Neural cell (in vitro differentiated cells): ENCODE results near the gene HPSE2. TPM values are rescaled to one million over a fixed set of nuclear protein-coding genes. Genes with fewer than 3 reads are reported as not detected.

Source experiments
- H2AFZ ChIP-seq: fragments of 200-600, 300-800 bp; sonication (generic), shearing (Covaris generic); 2 replicates; pipeline ENCODE4 v1.6.0; 2014; ENCODE audit warnings: low read depth, mild to moderate bottlenecking, antibody characterized with exemption, low read length, moderate library complexity
- H3F3A ChIP-seq: fragments of 200-600 bp; shearing (Covaris generic); 2 replicates; pipeline ENCODE4 v1.6.1; 2016; ENCODE audit warnings: mild to moderate bottlenecking, moderate library complexity, mixed read lengths, antibody characterized with exemption, low read length; ENCODE audit not compliant: insufficient read depth, poor library complexity, severe bottlenecking
- H3K27ac ChIP-seq: fragments of 200-600, 300-800 bp; sonication (generic), shearing (Covaris generic); 2 replicates; pipeline ENCODE4 v1.5.1; 2014; ENCODE audit warnings: mild to moderate bottlenecking, low read length, moderate library complexity
- H3K27me3 ChIP-seq: fragments of 300-800, 200-600 bp; sonication (generic), shearing (Covaris generic); 2 replicates; pipeline ENCODE4 v1.6.0; 2014; ENCODE audit warnings: mild to moderate bottlenecking, low read depth, low read length, moderate library complexity; ENCODE audit not compliant: insufficient read depth
- H3K36me3 ChIP-seq: fragments of 300-800, 200-600 bp; sonication (generic), shearing (Covaris generic); 2 replicates; pipeline ENCODE4 v1.5.1; 2014; ENCODE audit warnings: mild to moderate bottlenecking, antibody characterized with exemption, low read length, moderate library complexity; ENCODE audit not compliant: insufficient read depth
- H3K4me2 ChIP-seq: fragments of 300-800, 200-600 bp; sonication (generic), shearing (Covaris generic); 2 replicates; pipeline ENCODE4 v1.6.0; 2014; ENCODE audit warnings: mild to moderate bottlenecking, low read length
- H3K4me3 ChIP-seq: fragments of 300-800, 200-600 bp; sonication (generic), shearing (Covaris generic); 2 replicates; pipeline ENCODE4 v1.5.1; 2014; ENCODE audit warnings: mild to moderate bottlenecking, low read length, moderate library complexity
- H3K79me2 ChIP-seq: fragments of 200-600 bp; shearing (Covaris generic); replicated peaks from 2 replicates; pipeline ENCODE4 v1.6.0; 2014; ENCODE audit warnings: mild to moderate bottlenecking, low read length, moderate library complexity; ENCODE audit not compliant: insufficient read depth
- H3K9ac ChIP-seq: fragments of 300-800, 200-600 bp; sonication (generic), shearing (Covaris generic); 2 replicates; pipeline ENCODE4 v1.6.1; 2016; ENCODE audit warnings: mild to moderate bottlenecking, low read length, mixed read lengths
- H3K9me2 ChIP-seq: fragments of 200-600 bp; shearing (Covaris generic); 2 replicates; pipeline ENCODE4 v1.6.1; 2016; ENCODE audit warnings: mild to moderate bottlenecking, low read length, mixed read lengths; ENCODE audit not compliant: insufficient read depth
- H3K9me3 ChIP-seq: fragments of 200-600, 300-800 bp; sonication (generic), shearing (Covaris generic); 2 replicates; pipeline ENCODE4 v1.6.1; 2016; ENCODE audit warnings: mild to moderate bottlenecking, mixed run types, low read length, moderate library complexity, mixed read lengths
- H4K20me1 ChIP-seq: fragments of 200-600 bp; shearing (Covaris generic); 2 replicates; pipeline ENCODE4 v1.6.1; 2016; ENCODE audit warnings: mild to moderate bottlenecking, mixed run types; ENCODE audit not compliant: insufficient read depth
- EP300 ChIP-seq: fragments of 450-650 bp; conservative IDR thresholded peaks from 2 replicates; pipeline ENCODE4 v1.6.1; 2014; ENCODE audit warnings: antibody characterized with exemption, mild to moderate bottlenecking, moderate library complexity; ENCODE audit not compliant: poor library complexity, severe bottlenecking
- EZH2 ChIP-seq: fragments of 200-600, 300-800 bp; shearing (Covaris generic), sonication (generic); IDR thresholded peaks from 2 replicates; pipeline ENCODE4 v1.6.1; 2014; ENCODE audit warnings: antibody characterized with exemption, low read length, borderline replicate concordance, mild to moderate bottlenecking; ENCODE audit not compliant: insufficient read depth, poor library complexity, severe bottlenecking
- MXI1 ChIP-seq: fragments of 450-650 bp; conservative IDR thresholded peaks from 2 replicates; pipeline ENCODE4 v1.6.1; 2014; ENCODE audit warnings: antibody characterized with exemption, mild to moderate bottlenecking; ENCODE audit not compliant: poor library complexity, severe bottlenecking
- POLR2AphosphoS5 ChIP-seq: IDR thresholded peaks from 2 replicates; pipeline ENCODE4 v1.6.1; 2012
- RAD21 ChIP-seq: fragments of 450-650 bp; conservative IDR thresholded peaks from 2 replicates; pipeline ENCODE4 v1.6.1; 2014; ENCODE audit warnings: antibody characterized with exemption, mild to moderate bottlenecking, moderate library complexity
- SMC3 ChIP-seq: fragments of 450-650 bp; conservative IDR thresholded peaks from 2 replicates; pipeline ENCODE4 v1.6.1; 2014; ENCODE audit warnings: antibody characterized with exemption, mild to moderate bottlenecking, moderate library complexity; ENCODE audit not compliant: poor library complexity
- TAF1 ChIP-seq: IDR thresholded peaks from 2 replicates; pipeline ENCODE4 v1.6.1; 2012; ENCODE audit warnings: low read depth
- polyA plus RNA-seq: library from polyadenylated mRNA; depleted of rRNA; stranded (reverse); fragments of >200 nt; gene quantifications from 2 replicates; pipeline ENCODE4 v1.2.3, GENCODE V29; 2014
- TF ChIP-seq, protein P1 (sequence below): fragments of 450-650 bp; IDR thresholded peaks from 2 replicates; pipeline ENCODE4 v1.5.1; 2014; ENCODE audit warnings: antibody characterized with exemption, mild to moderate bottlenecking, moderate library complexity; ENCODE audit not compliant: poor library complexity, severe bottlenecking
- TF ChIP-seq, protein P2 (sequence below): IDR thresholded peaks from 2 replicates; pipeline ENCODE4 v1.6.1; 2012; ENCODE audit warnings: borderline replicate concordance

Gene HPSE2
- polyA plus RNA-seq, 1 donor from 2014 or later, result not detected

DNA sequence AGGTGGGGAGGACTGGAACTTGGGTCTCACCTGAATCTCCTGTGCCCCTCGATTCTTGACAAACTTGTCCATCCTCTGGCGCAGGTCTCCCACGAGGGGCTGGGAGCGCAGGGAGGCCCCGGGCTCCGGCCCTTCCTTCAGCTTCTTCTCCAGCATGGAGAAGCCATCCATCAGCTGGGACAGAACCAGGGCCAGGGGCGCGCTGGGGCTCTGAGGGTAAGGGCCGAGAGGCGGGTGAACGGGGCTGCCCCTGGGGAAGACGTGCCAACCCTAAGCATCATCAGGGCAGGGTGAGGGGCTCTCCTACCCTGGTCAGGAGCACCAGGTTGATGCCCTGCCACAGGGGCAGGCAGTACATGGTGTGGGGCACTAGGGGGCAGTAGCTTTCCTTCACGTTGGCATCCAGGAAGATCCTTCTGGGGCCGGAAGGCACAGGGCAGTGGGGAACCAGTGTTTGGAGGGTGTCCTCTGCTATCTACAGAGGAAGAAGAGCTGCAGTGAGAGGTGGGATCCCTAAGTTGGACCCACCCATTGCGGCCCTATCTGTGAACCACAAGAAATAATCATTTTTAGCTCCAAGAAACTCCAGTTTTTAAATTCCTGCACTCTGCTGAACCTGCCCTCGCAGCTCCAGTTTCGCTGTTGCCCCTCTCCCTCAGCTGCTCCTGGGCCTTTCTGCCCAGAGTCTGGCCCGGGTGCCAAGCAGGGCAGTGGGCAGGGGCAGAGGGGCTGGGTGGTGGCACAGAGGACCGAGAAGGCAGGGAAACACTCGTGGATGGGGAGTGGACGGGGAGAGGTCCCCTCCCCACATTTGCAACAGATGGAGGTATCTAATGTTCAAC is 809.9 kb downstream of the HPSE2 start:
- Histone ChIP-seq H3K36me3 (no peaks in the 10 kb centered on the region), H3K9ac (no peak overlapping the region)

DNA sequence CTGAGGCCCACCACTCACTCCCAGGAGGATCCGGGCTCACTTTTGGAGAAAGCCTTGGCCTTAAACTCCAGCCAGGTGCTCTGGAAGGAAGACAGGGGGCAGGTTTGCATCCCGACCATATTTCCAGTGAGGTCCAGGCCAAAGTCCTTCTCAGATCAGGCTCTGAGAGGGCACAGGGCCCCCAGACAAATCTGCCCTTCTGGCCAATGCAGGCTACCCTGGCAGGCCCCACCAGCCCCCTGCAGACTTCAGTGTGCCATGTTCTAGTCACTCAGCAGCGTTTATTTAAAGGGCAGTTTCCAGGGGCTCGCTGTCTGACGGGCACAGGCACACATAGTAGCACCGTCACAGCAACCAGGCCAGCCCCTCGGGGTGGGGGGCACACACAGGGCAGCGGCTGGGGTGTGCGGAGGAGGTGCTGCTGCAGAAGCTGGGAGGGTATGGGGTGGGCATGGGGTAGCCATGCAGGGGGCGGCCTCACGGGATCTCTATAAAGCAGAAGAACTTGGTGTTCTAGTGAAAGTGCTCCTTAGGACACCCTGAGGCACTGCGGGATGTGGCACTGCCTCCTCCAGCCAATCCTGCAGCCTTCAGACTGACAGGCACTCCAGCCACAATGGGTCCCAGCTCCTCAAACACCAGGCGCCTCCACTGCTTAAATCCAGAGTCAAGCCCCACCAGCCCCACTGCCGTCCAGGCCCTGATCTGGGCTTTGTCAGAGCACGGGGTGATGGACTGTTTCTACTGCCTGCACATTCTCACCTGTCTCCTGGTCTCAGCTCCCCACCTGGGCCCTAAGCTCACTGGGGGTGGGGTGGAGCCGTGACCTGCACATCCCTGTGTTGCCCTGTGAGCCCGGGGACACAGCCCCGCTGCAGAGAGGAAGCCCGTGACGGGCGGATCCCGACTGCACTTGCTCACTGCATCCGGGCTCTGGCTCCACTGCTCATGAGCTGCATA is 811.1 kb downstream of the HPSE2 start:
- H3F3A ChIP-seq, result no peaks in the 10 kb centered on the region
- H3K36me3 ChIP-seq, result no peaks in the 10 kb centered on the region

More for the DNA sequence above, 809.9 kb downstream of the HPSE2 start:
- no peak overlapping the region for H3K4me3 ChIP-seq
- H3K27ac ChIP-seq, result no peak overlapping the region
- no peak overlapping the region for H2AFZ ChIP-seq
- TF ChIP-seq EZH2, result no peak
- TF ChIP-seq RAD21, result no peak
- no peak for TF ChIP-seq TAF1
- no peak for TF ChIP-seq SMC3
- TF ChIP-seq, protein P1, sequence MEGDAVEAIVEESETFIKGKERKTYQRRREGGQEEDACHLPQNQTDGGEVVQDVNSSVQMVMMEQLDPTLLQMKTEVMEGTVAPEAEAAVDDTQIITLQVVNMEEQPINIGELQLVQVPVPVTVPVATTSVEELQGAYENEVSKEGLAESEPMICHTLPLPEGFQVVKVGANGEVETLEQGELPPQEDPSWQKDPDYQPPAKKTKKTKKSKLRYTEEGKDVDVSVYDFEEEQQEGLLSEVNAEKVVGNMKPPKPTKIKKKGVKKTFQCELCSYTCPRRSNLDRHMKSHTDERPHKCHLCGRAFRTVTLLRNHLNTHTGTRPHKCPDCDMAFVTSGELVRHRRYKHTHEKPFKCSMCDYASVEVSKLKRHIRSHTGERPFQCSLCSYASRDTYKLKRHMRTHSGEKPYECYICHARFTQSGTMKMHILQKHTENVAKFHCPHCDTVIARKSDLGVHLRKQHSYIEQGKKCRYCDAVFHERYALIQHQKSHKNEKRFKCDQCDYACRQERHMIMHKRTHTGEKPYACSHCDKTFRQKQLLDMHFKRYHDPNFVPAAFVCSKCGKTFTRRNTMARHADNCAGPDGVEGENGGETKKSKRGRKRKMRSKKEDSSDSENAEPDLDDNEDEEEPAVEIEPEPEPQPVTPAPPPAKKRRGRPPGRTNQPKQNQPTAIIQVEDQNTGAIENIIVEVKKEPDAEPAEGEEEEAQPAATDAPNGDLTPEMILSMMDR, result no peak
- no peaks in the 10 kb centered on the region for H4K20me1 ChIP-seq
- no peaks in the 10 kb centered on the region for H3K9me2 ChIP-seq
- H3K79me2 ChIP-seq, result no peaks in the 10 kb centered on the region
- H3K9me3 ChIP-seq, result no peaks in the 10 kb centered on the region
- H3K4me2 ChIP-seq, result no peak overlapping the region
- no peaks in the 10 kb centered on the region for H3F3A ChIP-seq
- H3K27me3 ChIP-seq, result no peaks in the 10 kb centered on the region

More for the DNA sequence above, 811.1 kb downstream of the HPSE2 start:
- Histone ChIP-seq H3K79me2 (no peaks in the 10 kb centered on the region), H3K9ac (no peak overlapping the region), H3K27me3 (no peaks in the 10 kb centered on the region), H3K27ac (no peak overlapping the region), H3K4me3 (no peak overlapping the region), H3K9me3 (no peaks in the 10 kb centered on the region), H3K4me2 (no peak overlapping the region), H3K9me2 (no peaks in the 10 kb centered on the region), H2AFZ (no peak overlapping the region), H4K20me1 (no peaks in the 10 kb centered on the region)
- no peak for TF ChIP-seq POLR2AphosphoS5
- no peak for TF ChIP-seq SMC3
- TF ChIP-seq EZH2, result no peak
- no peak for TF ChIP-seq TAF1
- TF ChIP-seq EP300, result no peak
- TF ChIP-seq RAD21, result no peak
- no peak for TF ChIP-seq MXI1
- TF ChIP-seq, protein P1, result no peak
- TF ChIP-seq, protein P2, sequence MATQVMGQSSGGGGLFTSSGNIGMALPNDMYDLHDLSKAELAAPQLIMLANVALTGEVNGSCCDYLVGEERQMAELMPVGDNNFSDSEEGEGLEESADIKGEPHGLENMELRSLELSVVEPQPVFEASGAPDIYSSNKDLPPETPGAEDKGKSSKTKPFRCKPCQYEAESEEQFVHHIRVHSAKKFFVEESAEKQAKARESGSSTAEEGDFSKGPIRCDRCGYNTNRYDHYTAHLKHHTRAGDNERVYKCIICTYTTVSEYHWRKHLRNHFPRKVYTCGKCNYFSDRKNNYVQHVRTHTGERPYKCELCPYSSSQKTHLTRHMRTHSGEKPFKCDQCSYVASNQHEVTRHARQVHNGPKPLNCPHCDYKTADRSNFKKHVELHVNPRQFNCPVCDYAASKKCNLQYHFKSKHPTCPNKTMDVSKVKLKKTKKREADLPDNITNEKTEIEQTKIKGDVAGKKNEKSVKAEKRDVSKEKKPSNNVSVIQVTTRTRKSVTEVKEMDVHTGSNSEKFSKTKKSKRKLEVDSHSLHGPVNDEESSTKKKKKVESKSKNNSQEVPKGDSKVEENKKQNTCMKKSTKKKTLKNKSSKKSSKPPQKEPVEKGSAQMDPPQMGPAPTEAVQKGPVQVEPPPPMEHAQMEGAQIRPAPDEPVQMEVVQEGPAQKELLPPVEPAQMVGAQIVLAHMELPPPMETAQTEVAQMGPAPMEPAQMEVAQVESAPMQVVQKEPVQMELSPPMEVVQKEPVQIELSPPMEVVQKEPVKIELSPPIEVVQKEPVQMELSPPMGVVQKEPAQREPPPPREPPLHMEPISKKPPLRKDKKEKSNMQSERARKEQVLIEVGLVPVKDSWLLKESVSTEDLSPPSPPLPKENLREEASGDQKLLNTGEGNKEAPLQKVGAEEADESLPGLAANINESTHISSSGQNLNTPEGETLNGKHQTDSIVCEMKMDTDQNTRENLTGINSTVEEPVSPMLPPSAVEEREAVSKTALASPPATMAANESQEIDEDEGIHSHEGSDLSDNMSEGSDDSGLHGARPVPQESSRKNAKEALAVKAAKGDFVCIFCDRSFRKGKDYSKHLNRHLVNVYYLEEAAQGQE, result no peak
